Activated naive CD8-positive, alpha-beta T cell treated with anti-CD3 and anti-CD28 coated beads, Interleukin-2, amount 50 U/mL, for 16 hours (primary cell): Measurements from ENCODE around the gene CDH11.

Experiments
- DNase-seq: peaks from one replicate; pipeline ENCODE4 v3.0.0-alpha.2; 2020; ENCODE audit warnings: low read depth, low spot score

CDH11 gene

DNA sequence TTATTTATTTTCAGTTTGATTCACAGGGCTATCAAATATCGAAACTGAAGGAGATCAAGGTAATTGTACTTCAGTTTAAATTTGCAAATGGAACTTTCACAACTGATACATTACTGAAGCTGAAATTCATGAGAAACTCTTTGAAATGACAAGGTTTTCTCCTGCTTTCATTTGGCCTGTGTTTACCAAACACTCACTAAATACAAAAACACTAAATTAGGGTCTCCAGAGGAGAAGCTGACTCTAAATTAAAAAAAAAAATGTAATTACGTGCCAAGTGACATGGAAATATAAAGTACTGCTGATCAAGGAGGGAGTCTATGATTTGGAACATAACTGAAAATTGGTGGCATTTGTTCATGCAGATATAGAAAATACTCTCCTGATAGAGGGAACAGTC lies 205.8 kb downstream of the CDH11 start:
- no peak for DNase-seq

DNA sequence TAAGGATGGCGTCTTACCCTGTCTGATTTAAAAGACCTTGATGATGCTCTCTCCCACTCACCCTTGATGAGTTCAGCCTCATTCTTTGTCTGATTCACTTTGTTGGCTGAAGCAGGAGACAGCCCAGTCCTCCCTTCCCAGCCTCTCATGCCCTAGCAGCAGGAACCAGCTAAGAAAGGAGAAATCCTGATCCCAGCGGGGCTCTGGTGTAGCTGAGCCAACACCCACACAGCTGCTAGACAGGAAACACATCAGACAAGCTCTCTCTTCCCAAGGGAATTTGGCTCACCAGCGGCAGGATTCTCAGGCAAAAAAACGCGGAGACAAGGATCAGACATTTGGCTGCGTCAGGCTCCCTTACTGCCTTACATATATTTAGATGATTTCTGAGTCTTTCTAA lies 211.5 kb downstream of the CDH11 start:
- no peak for DNase-seq

GRCh38 chr16:64907844-64908243 lies 214.0 kb downstream of the CDH11 start:
- DNase-seq, result no peak

DNA sequence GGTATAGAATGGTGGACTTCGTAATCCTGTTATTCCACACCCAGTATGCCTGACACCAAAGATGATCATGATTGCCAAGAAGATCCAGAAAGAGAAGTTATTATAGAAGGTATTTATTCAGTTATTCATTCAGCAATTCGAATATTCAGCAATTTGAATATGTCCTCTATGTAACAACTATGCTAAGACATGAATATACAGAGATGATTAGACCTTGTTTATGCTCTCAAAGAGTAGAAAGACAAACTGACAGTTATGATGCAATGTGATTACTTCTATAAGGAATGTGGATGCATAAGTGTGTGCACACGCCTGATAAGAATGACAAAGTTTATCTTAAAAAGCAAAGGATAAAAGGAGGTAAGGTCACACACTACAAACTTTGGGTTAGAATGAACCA lies 218.1 kb downstream of the CDH11 start:
- DNase-seq, result no peak

DNA sequence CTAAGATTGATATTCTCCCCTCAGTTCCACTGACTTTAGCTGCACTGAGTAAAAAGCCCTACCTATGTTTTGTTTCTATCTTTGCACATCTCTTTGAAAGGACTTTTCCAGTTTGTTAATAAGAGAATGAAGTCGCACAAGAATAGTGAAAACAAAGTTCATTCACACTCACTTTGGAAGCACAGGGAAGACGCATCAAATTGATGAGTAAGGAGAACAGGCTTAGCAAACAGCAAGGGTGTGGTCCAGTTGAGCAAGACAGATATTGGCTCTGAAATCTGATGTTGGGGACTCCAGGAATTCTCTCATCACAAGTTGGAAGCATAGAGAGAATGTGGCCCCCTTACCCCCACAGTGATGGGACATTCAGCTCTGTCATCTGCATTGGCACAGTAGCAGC lies 221.3 kb downstream of the CDH11 start:
- DNase-seq, result no peak

- no peak for DNase-seq
These were observed 221.8 kb downstream of the CDH11 start for GRCh38 chr16:64900019-64900418.

DNA sequence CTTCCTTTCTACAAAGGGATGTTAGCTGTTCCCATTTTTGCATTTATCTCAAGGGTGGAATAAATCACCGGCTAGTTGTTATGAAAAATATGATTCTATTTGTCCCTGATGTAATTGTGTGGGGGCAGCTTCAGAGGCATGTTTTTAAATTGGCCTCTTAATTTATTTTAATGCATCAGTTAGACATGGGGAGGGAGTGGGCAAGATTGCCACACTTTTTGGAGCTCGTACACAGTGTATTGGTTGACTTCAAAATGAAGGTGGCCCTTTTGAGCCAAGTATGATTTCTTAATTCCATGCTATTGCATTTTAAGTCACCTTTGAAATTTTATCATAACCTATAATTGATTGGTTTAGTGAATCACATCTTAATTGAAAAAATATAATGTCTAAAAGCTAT lies 223.7 kb downstream of the CDH11 start:
- no peak for DNase-seq
